GM19372 (cell line): ENCODE results near the gene NRAP.

Source experiments
- ATAC-seq: cut with Tn5 transposase; IDR thresholded peaks from one replicate; pipeline ENCODE4 v1.9.1; 2021; ENCODE audit warnings: mild to moderate bottlenecking, low read depth, moderate library complexity; ENCODE audit not compliant: unreplicated experiment

The NRAP gene

GRCh38 chr10:113540845-113541548, 122.8 kb downstream of the NRAP start:
- ATAC-seq = no peak

GRCh38 chr10:113539789-113540188, 124.1 kb downstream of the NRAP start:
- ATAC-seq = no peak
